H1 (cell line): ENCODE data around the gene SYT10. TPM values are rescaled to one million over a fixed set of nuclear protein-coding genes. Genes with fewer than 3 reads are reported as not detected.

ENCODE experiments used
- BCL11A ChIP-seq, 2 experiments: IDR thresholded peaks; one replicate each; pipeline ENCODE4 v1.6.1; 2011; ENCODE audit warnings: low read depth in 2 of 2, low read length in 2 of 2, mild to moderate bottlenecking in 2 of 2
- CHD2 ChIP-seq: IDR thresholded peaks from 2 replicates; pipeline ENCODE4 v1.6.1; 2012; ENCODE audit warnings: low read length, improper control_type of control experiment
- CTCF ChIP-seq, 3 experiments: IDR thresholded peaks; 1 replicate in 2 of 3; 2 replicates in 1 of 3; pipeline versions ENCODE4 v1.5.1 to v1.6.1; 2011; ENCODE audit warnings: low read length in 3 of 3, mild to moderate bottlenecking in 3 of 3, inconsistent platforms in 2 of 3, low read depth in 1 of 3, moderate library complexity in 1 of 3; ENCODE audit not compliant: insufficient read depth in 1 of 3; ENCODE audit errors: control extremely low read depth in 1 of 3
- HDAC6 ChIP-seq: IDR thresholded peaks from one replicate; pipeline ENCODE4 v1.7.1; 2012; ENCODE audit warnings: low read depth, mild to moderate bottlenecking, inconsistent platforms, low read length, moderate library complexity
- NRF1 ChIP-seq: IDR thresholded peaks from 2 replicates; pipeline ENCODE4 v1.6.1; 2011; ENCODE audit warnings: mild to moderate bottlenecking, low read depth, low read length, improper control_type of control experiment
- POU5F1 ChIP-seq: IDR thresholded peaks from 2 replicates; pipeline ENCODE4 v1.6.1; 2011; ENCODE audit warnings: low read depth, mild to moderate bottlenecking, low read length, moderate library complexity
- RXRA ChIP-seq: IDR thresholded peaks from 2 replicates; pipeline ENCODE4 v1.6.1; 2011; ENCODE audit warnings: low read depth, mild to moderate bottlenecking, low read length, moderate library complexity; ENCODE audit not compliant: insufficient read depth
- SP2 ChIP-seq: IDR thresholded peaks from 2 replicates; pipeline ENCODE4 v1.6.1; 2012; ENCODE audit warnings: mild to moderate bottlenecking, low read length, inconsistent platforms
- TCF12 ChIP-seq: IDR thresholded peaks from 2 replicates; pipeline ENCODE4 v1.6.1; 2011; ENCODE audit warnings: low read depth, mild to moderate bottlenecking, low read length
- polyA plus RNA-seq, 7 experiments: library from polyadenylated mRNA; depleted of rRNA in 3 of 7; stranded (reverse) in 5 of 7; unstranded in 2 of 7; fragments of >200 nt in 5 of 7; fragments of 200-250 nt in 2 of 7; gene quantifications; 1 replicate in 5 of 7; 2 replicates in 1 of 7; 4 replicates in 1 of 7; pipeline versions ENCODE4 v1.2.1 to v1.2.3, GENCODE V29; 2011 to 2013; ENCODE audit warnings: missing spikeins in 2 of 7, mixed read lengths in 2 of 7
- total RNA-seq: library from RNA; stranded (reverse); fragmentation: NEBNext Ultra II Directional; extraction: Animal tissue kit (Norgen Biotek cat#: 25700); gene quantifications from 2 replicates; pipeline ENCODE4 v1.2.1, GENCODE V29; 2021
- TF ChIP-seq, protein P1 (sequence below): fragments of 300-600 bp; sonication (generic); IDR thresholded peaks from 2 replicates; pipeline ENCODE4 v1.7.1; 2012; ENCODE audit warnings: low read length, moderate library complexity, mild to moderate bottlenecking, inconsistent platforms; ENCODE audit not compliant: insufficient replicate concordance

Gene SYT10
- total and polyA plus RNA-seq, 2 of the 8 experiments (the other 6 are each of a cell fraction or from before 2014, with no cell fraction given) = 0.97 to 2.6 TPM

DNA sequence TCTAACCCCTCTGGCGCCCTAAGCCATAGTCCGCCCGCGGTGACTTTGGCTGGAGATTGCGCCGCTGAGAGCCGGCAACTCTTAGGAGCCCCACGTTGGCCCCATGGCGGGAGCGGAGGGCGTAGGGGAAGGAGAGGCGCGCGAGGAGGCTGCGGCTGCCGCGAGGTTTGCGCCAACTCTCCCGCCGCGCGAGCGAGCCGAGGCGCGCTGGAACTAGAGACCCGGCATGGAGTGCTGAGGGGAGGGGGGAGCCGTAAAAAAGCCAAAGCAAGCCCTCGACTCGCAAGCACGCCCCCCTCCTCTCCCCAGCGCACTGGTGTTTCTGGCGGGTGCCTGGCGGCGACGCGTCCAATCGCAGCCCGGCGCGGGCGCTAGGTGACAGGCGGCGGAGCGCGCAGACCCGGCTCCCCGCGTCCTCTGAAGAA is at the start of gene SYT10 (continued):
- TF ChIP-seq, protein P1, sequence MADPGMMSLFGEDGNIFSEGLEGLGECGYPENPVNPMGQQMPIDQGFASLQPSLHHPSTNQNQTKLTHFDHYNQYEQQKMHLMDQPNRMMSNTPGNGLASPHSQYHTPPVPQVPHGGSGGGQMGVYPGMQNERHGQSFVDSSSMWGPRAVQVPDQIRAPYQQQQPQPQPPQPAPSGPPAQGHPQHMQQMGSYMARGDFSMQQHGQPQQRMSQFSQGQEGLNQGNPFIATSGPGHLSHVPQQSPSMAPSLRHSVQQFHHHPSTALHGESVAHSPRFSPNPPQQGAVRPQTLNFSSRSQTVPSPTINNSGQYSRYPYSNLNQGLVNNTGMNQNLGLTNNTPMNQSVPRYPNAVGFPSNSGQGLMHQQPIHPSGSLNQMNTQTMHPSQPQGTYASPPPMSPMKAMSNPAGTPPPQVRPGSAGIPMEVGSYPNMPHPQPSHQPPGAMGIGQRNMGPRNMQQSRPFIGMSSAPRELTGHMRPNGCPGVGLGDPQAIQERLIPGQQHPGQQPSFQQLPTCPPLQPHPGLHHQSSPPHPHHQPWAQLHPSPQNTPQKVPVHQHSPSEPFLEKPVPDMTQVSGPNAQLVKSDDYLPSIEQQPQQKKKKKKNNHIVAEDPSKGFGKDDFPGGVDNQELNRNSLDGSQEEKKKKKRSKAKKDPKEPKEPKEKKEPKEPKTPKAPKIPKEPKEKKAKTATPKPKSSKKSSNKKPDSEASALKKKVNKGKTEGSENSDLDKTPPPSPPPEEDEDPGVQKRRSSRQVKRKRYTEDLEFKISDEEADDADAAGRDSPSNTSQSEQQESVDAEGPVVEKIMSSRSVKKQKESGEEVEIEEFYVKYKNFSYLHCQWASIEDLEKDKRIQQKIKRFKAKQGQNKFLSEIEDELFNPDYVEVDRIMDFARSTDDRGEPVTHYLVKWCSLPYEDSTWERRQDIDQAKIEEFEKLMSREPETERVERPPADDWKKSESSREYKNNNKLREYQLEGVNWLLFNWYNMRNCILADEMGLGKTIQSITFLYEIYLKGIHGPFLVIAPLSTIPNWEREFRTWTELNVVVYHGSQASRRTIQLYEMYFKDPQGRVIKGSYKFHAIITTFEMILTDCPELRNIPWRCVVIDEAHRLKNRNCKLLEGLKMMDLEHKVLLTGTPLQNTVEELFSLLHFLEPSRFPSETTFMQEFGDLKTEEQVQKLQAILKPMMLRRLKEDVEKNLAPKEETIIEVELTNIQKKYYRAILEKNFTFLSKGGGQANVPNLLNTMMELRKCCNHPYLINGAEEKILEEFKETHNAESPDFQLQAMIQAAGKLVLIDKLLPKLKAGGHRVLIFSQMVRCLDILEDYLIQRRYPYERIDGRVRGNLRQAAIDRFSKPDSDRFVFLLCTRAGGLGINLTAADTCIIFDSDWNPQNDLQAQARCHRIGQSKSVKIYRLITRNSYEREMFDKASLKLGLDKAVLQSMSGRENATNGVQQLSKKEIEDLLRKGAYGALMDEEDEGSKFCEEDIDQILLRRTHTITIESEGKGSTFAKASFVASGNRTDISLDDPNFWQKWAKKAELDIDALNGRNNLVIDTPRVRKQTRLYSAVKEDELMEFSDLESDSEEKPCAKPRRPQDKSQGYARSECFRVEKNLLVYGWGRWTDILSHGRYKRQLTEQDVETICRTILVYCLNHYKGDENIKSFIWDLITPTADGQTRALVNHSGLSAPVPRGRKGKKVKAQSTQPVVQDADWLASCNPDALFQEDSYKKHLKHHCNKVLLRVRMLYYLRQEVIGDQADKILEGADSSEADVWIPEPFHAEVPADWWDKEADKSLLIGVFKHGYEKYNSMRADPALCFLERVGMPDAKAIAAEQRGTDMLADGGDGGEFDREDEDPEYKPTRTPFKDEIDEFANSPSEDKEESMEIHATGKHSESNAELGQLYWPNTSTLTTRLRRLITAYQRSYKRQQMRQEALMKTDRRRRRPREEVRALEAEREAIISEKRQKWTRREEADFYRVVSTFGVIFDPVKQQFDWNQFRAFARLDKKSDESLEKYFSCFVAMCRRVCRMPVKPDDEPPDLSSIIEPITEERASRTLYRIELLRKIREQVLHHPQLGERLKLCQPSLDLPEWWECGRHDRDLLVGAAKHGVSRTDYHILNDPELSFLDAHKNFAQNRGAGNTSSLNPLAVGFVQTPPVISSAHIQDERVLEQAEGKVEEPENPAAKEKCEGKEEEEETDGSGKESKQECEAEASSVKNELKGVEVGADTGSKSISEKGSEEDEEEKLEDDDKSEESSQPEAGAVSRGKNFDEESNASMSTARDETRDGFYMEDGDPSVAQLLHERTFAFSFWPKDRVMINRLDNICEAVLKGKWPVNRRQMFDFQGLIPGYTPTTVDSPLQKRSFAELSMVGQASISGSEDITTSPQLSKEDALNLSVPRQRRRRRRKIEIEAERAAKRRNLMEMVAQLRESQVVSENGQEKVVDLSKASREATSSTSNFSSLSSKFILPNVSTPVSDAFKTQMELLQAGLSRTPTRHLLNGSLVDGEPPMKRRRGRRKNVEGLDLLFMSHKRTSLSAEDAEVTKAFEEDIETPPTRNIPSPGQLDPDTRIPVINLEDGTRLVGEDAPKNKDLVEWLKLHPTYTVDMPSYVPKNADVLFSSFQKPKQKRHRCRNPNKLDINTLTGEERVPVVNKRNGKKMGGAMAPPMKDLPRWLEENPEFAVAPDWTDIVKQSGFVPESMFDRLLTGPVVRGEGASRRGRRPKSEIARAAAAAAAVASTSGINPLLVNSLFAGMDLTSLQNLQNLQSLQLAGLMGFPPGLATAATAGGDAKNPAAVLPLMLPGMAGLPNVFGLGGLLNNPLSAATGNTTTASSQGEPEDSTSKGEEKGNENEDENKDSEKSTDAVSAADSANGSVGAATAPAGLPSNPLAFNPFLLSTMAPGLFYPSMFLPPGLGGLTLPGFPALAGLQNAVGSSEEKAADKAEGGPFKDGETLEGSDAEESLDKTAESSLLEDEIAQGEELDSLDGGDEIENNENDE = no peak
- no peak; a peak in 1 of 4 replicates for TF ChIP-seq CTCF (IDR thresholded peaks at IDR 0.05; ENCODE audit: control extremely low read depth in 1 of 3, insufficient read depth in 1 of 3, low read depth in 1 of 3, low read length in 3 of 3)
- no peak for TF ChIP-seq POU5F1
- TF ChIP-seq SP2 = no peak
- no peak for TF ChIP-seq NRF1
- no peak for TF ChIP-seq RXRA
- peak; percentile 13; the same call in 1 of the 2 replicates for TF ChIP-seq CHD2
- no peak for TF ChIP-seq BCL11A (IDR thresholded peaks at IDR 0.05; ENCODE audit: low read depth in 2 of 2, low read length in 2 of 2)
- TF ChIP-seq HDAC6 = no peak
- no peak for TF ChIP-seq TCF12
